ENCODE measurements around the gene SLC10A1.

The SLC10A1 gene

DNA sequence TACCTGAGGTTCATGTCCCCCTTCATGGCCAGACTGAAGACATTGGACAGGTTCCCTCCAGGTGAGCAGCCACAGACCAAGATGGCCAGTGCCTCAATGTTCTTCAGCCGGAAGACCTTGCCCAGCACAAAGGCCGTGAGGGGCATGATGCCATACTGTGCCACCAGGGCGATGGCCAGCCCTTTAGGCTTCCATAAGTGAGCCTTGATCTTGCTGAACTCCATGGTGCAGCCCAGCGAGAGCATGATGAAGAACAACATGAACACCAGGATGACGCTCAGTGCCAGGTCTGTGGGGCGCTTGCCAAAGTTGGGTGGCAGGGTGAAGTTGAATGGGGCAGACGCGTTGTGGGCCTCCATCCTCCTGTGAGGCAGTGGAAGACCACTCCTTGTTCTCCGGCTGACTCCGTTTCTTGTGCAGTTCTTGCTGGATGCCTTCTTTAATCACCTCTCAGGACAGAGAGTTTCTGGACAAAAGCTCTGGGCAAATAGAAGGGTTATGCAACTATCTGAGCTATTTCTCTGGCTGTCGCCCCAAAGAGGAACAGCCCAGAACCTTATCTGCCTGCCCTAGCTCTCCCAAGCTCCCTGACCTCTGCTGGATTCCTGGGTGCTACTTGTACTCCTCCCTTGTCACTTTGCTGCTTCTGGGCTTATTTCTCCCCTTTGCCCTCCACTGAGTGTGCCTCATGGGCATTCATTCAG, at the start of gene SLC10A1:
Gene SLC10A1, minus strand, starts transcription at position 445 of the 704 bp plus-strand sequence. Its CDS starts 86 bp downstream, at position 359.
- TF ChIP-seq, protein P1, sequence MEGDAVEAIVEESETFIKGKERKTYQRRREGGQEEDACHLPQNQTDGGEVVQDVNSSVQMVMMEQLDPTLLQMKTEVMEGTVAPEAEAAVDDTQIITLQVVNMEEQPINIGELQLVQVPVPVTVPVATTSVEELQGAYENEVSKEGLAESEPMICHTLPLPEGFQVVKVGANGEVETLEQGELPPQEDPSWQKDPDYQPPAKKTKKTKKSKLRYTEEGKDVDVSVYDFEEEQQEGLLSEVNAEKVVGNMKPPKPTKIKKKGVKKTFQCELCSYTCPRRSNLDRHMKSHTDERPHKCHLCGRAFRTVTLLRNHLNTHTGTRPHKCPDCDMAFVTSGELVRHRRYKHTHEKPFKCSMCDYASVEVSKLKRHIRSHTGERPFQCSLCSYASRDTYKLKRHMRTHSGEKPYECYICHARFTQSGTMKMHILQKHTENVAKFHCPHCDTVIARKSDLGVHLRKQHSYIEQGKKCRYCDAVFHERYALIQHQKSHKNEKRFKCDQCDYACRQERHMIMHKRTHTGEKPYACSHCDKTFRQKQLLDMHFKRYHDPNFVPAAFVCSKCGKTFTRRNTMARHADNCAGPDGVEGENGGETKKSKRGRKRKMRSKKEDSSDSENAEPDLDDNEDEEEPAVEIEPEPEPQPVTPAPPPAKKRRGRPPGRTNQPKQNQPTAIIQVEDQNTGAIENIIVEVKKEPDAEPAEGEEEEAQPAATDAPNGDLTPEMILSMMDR (IDR thresholded peaks at IDR 0.05; ENCODE audit: insufficient read depth, low read depth, low read length, missing control alignments), result no peak
- no peak within 1 kb of the TSS for H3K4me3 ChIP-seq (ENCODE audit: low read depth, low read length)
- no peak for DNase-seq (ENCODE audit: low read depth)

DNA sequence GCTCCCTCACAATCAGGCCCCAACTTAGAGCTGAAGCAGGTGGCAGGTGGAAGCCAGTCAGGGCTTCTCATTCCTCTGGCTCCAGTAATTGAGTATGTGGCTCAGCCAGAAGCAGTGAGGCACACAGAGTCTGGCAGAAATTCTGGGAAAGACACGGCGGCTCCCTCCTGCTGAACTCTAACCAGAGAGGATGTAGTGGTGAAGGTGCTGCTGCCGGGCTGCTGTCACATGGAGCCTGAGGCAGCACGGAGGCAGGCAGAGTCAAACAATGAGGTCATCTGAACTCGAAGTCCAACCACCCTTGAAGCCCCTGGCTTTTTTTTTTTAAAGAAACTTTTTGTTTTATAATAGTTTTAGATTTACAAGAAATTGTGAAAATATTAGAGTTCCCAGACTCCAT, 48.7 kb upstream of the SLC10A1 start:
- no peak for DNase-seq (ENCODE audit: low read depth)
- H3K4me3 ChIP-seq (ENCODE audit: low read depth, low read length), result no peak overlapping the region
- TF ChIP-seq, protein P1 (IDR thresholded peaks at IDR 0.05; ENCODE audit: insufficient read depth, low read depth, low read length, missing control alignments), result no peak

DNA sequence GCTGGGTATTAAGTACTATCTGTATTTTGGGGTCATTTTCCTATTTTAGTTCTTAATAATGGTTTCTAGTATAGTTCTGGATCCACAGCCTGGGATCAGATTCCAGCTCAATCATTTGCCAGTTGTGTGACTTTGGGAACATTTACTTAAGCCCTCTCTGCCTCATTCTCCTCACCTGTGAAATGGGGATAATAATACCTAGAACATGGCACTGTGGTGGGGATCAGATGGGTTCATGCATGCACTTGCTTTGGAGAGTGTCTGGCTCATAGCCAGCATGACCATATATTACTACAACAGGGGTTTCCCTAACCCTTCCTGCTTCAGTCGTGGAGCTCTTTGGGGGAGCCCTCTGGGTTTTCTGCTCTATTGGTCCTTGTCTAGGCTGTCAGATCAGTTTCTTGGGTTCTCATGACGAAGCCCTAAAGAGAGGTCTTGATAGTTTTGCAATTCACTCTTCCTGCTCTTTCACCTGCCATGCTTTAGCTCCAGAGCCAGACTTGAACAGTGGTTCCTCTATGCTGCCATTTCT, 48.1 kb upstream of the SLC10A1 start:
- TF ChIP-seq, protein P1 (IDR thresholded peaks at IDR 0.05; ENCODE audit: insufficient read depth, low read depth, low read length, missing control alignments), result no peak
- H3K4me3 ChIP-seq (ENCODE audit: low read depth, low read length), result no peak overlapping the region
- DNase-seq (ENCODE audit: low read depth), result peak; percentile 12

DNA sequence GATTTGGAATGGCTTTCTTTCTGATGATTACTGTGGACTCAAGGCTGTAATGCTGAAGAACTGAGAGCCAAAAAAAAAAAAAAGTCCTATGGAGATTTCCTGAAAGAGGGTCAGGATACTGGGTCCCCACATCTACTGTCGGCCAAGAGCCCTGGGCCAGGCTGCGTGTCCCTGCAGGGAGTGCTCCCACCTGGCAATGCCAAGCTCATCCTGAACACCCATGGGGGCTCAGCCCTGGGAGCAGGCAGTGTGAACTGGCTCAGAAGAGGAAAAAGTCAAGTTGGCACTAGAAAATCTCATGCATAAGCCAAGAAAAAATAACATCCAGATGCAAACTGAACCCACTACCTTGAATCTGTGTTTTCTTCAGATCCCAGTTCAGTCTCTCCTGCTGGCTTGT, 47.1 kb upstream of the SLC10A1 start:
- no peak for DNase-seq (ENCODE audit: low read depth)
- TF ChIP-seq, protein P1 (IDR thresholded peaks at IDR 0.05; ENCODE audit: insufficient read depth, low read depth, low read length, missing control alignments), result no peak
- H3K4me3 ChIP-seq (ENCODE audit: low read depth, low read length), result no peak overlapping the region

DNA sequence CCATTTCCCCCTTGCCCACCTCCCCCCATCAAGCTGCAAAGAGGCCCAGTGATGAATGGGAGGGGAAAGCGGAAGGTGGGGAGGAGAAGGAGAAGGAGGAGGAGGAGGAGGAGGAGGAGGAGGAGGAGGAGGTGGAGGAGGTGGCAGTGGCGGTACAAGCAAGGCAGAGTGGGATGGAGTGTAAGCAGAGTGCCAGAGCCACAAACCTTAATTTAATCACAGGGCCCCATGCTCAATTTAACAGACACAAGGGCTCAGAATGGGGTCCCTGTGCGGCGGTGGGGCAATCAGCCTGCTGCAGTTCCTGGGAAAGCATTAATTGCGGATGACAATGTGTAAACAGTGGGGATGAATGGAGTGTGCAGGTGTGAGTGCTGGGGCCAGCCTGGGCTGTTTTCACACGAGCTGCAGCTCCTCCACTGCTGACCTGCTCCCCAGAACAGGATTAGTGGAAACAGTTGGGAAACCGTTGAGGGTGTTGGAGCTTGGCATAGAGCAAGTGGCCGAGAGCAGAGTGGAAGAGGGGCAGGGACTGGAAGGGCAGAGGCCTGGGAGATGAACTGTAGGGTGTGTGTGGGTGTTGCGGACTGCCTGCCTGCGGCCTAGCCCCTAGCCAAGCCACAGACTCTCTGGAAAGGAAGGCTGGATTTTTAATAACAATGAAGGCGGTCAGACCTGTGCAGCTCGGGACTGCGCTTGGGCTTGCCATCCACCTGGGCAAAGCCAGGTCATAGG, 45.8 kb upstream of the SLC10A1 start:
- no peak for DNase-seq (ENCODE audit: low read depth)
- no peak overlapping the region for H3K4me3 ChIP-seq (ENCODE audit: low read depth, low read length)
- TF ChIP-seq, protein P1 (IDR thresholded peaks at IDR 0.05; ENCODE audit: insufficient read depth, low read depth, low read length, missing control alignments), result no peak

DNA sequence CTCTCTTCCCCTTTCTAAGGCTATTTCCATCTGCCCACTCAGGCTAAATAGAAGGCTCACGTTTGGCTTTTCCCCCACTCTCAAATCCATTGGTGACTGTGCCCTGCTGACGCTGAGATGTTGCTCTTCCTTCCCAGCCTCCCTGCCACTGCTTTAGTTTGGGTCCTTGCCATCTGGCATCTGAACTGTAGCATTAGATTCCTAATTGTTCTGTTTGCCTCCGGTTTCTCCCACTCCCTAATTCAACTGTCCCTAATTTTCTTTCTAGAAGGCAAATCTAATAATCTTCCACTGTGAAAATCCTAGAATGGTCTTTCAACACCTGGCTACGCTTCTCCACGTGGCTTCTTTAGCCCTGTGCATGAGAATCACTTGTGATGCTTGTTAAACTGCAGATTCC, 44.6 kb upstream of the SLC10A1 start:
- no peak for DNase-seq (ENCODE audit: low read depth)
- H3K4me3 ChIP-seq (ENCODE audit: low read depth, low read length), result no peak overlapping the region
- TF ChIP-seq, protein P1 (IDR thresholded peaks at IDR 0.05; ENCODE audit: insufficient read depth, low read depth, low read length, missing control alignments), result no peak
